ENCODE measurements around the gene XCL1.

The XCL1 gene

DNA sequence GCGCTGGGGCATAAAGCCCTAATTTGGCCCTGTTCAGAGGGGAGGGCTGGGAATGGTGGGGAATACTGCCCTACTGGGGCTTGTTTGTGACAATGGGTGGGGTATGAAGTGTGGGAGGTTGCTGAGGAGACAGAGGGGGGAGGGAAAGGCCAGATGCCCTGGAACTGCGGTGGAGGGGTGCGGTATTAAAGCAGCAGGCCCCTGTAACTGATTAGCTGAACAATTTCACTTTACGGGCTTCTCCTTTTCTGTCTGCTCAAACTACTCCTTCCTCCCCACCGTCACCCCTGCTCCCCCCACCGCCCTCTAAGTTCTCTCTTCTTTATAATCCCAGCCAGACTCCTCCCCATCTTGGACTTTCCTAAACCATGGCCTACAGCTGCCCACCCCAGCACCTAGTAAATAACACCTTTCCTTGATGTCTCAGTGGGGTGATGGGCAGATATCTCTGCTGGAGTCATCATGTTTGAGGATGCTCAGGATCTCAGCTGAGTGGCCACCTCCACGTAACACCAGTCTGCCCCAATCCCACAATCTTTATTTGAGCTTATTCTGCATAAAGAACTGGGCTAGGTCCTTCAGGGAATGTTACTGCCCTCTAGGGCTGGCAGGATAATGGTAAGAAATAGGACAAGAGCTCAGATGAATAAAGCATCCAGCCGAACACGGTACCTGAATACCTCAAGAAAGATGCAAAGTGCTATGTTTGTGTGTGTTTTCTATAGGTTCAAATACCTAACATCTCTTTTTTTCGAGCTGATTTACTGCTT is 33.5 kb downstream of the XCL1 start:
- ChIA-PET CTCF (interaction anchor here (0.9 kb wide), 1 partner anchor 738 kb away, joined by 5 read pairs; no protein-coding TSS in a partner anchor), POLR2A (no interaction called here)

DNA sequence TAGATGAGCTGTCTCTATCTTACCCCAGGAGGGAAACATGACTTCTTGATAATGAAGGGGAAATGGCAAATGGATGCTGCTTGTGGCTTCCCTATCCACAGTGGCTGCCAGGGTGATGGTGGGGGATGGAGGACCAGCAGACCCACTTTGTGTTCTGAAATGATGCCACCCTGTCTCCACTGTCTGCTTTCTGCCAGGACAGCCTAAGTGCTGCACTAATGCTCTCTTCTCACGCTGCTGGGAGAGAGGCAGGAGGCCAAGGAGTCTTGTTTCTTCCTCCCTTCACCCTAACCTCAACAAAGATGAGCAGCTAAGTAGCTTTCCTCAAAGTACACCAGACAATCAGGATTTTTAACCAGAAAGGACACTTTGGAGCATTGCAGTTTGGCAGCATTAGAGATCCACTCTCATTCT is 36.6 kb downstream of the XCL1 start:
- ChIA-PET POLR2A (no interaction called here), CTCF (interaction anchor here (1.0 to 1.1 kb wide), 2 partner anchors 10 to 738 kb away, joined by 3 read pairs; no protein-coding TSS in a partner anchor)
- DNase-seq (ENCODE audit: low read depth, low spot score): no peak
- TF ChIP-seq, protein P1, sequence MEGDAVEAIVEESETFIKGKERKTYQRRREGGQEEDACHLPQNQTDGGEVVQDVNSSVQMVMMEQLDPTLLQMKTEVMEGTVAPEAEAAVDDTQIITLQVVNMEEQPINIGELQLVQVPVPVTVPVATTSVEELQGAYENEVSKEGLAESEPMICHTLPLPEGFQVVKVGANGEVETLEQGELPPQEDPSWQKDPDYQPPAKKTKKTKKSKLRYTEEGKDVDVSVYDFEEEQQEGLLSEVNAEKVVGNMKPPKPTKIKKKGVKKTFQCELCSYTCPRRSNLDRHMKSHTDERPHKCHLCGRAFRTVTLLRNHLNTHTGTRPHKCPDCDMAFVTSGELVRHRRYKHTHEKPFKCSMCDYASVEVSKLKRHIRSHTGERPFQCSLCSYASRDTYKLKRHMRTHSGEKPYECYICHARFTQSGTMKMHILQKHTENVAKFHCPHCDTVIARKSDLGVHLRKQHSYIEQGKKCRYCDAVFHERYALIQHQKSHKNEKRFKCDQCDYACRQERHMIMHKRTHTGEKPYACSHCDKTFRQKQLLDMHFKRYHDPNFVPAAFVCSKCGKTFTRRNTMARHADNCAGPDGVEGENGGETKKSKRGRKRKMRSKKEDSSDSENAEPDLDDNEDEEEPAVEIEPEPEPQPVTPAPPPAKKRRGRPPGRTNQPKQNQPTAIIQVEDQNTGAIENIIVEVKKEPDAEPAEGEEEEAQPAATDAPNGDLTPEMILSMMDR (IDR thresholded peaks at IDR 0.05; ENCODE audit: insufficient read depth, low read length, missing control alignments): no peak
- H3K4me3 ChIP-seq (ENCODE audit: low read depth, low read length): no peak overlapping the region

More for the DNA sequence above, 33.5 kb downstream of the XCL1 start:
- TF ChIP-seq, protein P1 (IDR thresholded peaks at IDR 0.05; ENCODE audit: insufficient read depth, low read length, missing control alignments): no peak
- no peak overlapping the region for H3K4me3 ChIP-seq (ENCODE audit: low read depth, low read length)
- no peak for DNase-seq (ENCODE audit: low read depth, low spot score)

DNA sequence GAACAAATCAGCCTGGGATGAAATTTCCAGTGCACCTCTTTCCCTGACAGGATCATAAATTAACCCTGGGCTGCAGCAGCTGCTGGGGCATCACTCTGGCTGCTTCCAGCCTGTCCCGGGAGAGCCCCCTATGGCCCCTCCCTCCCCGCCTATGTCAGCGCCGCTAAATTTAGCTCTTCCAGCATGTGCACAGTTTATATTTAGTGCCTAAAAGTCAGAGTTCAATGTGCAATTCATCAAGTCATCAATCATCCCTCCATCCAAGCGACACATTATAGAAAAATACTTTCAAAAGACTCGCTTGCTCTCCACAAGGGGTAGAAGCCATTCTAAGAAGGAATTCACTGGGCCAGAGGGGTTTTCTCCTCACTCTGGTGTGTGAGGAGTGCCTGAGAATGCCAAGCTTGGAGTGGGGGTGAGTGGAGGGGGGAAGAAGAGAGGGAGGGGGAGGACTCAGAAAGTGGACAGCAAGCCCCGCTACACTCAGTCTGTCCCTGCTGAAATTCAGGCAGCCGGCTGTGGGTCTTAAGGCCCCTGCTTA is 37.4 kb downstream of the XCL1 start:
- no peak overlapping the region for H3K4me3 ChIP-seq (ENCODE audit: low read depth, low read length)
- TF ChIP-seq, protein P1 (IDR thresholded peaks at IDR 0.05; ENCODE audit: insufficient read depth, low read length, missing control alignments): no peak
- no peak for DNase-seq (ENCODE audit: low read depth, low spot score)
- ChIA-PET CTCF (interaction anchor here (1.1 kb wide), 1 partner anchor 11 kb away, joined by 3 read pairs; no protein-coding TSS in a partner anchor), POLR2A (no interaction called here)

DNA sequence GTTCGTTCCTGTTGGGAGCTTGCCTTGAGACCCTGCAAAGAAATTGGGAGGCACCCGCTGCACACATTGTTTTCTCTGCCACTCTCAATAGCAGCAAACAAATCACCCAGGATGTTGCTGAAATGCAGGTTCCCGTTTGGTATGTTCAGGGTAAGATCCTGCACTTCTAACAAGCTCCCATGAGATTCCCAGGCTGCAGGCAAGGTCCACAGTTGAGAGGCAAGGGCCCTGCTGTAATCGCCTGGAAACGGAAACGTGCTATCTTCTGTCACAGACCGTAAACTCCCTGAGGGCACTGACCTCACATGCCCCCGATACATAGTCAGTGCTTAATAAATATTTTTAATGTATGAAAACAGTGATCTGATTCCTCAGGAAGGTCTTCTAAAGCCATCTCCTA is 37.8 kb downstream of the XCL1 start:
- TF ChIP-seq, protein P1 (IDR thresholded peaks at IDR 0.05; ENCODE audit: insufficient read depth, low read length, missing control alignments): no peak
- DNase-seq (ENCODE audit: low read depth, low spot score): no peak
- no peak overlapping the region for H3K4me3 ChIP-seq (ENCODE audit: low read depth, low read length)
- CTCF ChIA-PET: no interaction called here
- POLR2A ChIA-PET: no interaction called here

DNA sequence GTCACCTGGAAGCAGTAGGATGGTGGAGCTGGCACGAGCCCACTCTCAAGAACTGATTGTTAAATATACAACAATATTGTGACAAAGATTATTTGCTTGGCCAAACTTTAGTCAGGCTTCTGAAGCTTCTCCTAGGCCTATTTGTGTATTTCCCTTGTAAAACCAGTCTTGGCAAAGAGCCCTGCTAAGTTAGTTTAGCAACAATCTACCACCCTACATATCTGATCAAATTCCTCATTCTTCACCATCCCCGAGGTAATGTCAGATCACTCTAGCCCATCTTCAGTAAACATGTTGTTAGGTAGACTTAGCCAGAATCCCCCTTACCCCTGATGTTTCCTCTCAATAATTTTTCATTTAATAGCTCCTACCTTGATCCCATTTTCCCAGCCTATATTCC is 39.6 kb downstream of the XCL1 start:
- no peak for DNase-seq (ENCODE audit: low read depth, low spot score)
- ChIA-PET POLR2A (no interaction called here), CTCF (interaction anchor here (1.0 kb wide), 1 partner anchor 273 kb away, joined by 3 read pairs; no protein-coding TSS in a partner anchor)
- no peak overlapping the region for H3K4me3 ChIP-seq (ENCODE audit: low read depth, low read length)
- TF ChIP-seq, protein P1 (IDR thresholded peaks at IDR 0.05; ENCODE audit: insufficient read depth, low read length, missing control alignments): no peak

DNA sequence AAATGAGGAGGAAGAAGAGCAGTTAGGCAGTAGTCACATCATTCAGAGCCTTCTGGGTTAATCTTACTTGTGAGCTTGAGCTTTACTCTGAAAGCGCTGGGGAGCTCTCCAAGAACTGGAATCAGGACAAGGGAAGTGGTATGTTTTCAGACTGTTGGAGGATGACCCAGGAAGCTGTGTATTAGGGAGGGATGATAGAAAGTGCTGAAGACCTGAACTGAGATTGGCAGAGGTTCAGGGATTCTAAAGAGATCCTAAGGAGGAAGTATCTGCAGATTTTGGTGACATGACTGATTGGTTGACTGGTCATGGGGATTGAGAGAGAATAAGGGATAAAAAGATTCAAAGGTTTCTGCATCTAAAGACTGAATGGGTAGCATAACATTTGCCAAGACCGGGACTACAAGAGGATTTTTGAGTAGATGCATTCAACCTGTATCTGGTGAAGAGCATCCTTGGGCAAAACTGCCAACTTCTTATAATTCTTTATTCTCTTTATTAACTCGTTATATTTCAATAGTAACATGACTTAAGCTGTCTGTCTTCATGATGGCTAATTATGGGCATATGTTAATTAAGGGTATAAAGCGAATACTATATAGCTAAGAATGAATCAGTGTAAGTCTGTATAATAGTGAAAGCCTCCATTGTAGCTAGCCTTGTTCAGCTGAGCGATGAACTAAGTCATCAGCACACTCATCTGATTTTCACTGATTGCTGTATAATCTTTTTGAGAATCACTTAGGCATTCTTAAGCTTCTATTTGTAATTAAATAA is 41.8 kb downstream of the XCL1 start:
- no peak overlapping the region for H3K4me3 ChIP-seq (ENCODE audit: low read depth, low read length)
- TF ChIP-seq, protein P1 (IDR thresholded peaks at IDR 0.05; ENCODE audit: insufficient read depth, low read length, missing control alignments): no peak
- ChIA-PET POLR2A (no interaction called here), CTCF (interaction anchor here (1.4 kb wide), 1 partner anchor 11 kb away, joined by 3 read pairs; no protein-coding TSS in a partner anchor)
- no peak for DNase-seq (ENCODE audit: low read depth, low spot score)
